ENCODE data around the gene RPL35A. TPM values are rescaled to one million over a fixed set of nuclear protein-coding genes. Genes with fewer than 3 reads are reported as not detected.
A peak's percentile ranks its signal among the peaks of the same experiment; 100 is the strongest.
"Not testable (repeated sequence)": the region's sequence is repeated elsewhere in the genome, so short reads cannot be mapped to it uniquely, and the experiment has no call there.

Gene RPL35A
- total RNA-seq, 2 experiments from 2014 or later: 2,199 to 2,238 TPM

DNA sequence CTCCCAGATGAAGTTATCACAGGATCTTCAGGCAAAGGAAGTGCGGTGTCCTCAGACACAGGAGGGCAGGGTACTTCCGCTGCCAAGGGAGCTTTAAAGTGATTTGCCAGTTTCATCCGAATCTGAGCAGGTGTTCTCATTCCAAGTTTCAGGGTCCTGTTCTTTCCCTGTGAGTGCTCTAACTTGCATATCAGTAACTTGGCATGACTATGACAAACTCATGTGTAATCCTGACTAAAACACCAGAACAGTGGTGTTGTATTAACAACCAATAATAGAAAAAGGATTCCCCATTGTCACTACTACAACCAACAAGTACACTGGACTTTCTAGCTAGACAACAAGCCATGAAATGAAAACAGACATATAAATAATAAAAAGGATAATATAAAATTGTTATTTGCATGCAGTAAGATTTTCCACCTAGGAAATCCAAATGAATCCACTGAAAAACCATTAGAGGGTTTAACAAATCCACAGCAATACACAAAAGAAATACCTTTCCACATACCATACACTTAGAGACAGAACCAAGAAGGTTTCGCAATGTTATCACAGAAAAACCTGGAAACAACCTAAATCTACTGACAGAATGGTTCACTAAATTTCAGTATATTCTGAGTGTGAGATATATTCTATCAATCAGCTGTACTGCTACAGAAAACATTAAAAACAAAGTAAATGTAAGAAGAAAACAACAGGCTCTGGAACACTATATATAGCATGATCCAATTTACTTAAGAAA, 40.9 kb upstream of the RPL35A start:
- no peaks in the 10 kb centered on the region for H3K36me3 ChIP-seq (ENCODE audit: insufficient read depth, low read length)
- peaks cover 9% of the 10 kb centered on the region for H3K4me1 Mint-ChIP-seq (ENCODE audit: low read depth)
- CTCF ChIA-PET: no interaction called here
- DNase-seq: no peak
- ATAC-seq (ENCODE audit: poor library complexity): no peak
- H3K27me3 ChIP-seq (ENCODE audit: control insufficient read depth in 1 of 2, insufficient read depth in 2 of 2, low read length in 2 of 2): no peaks in the 10 kb centered on the region
- POLR2A ChIA-PET: no interaction called here
- TF ChIP-seq, protein P1, sequence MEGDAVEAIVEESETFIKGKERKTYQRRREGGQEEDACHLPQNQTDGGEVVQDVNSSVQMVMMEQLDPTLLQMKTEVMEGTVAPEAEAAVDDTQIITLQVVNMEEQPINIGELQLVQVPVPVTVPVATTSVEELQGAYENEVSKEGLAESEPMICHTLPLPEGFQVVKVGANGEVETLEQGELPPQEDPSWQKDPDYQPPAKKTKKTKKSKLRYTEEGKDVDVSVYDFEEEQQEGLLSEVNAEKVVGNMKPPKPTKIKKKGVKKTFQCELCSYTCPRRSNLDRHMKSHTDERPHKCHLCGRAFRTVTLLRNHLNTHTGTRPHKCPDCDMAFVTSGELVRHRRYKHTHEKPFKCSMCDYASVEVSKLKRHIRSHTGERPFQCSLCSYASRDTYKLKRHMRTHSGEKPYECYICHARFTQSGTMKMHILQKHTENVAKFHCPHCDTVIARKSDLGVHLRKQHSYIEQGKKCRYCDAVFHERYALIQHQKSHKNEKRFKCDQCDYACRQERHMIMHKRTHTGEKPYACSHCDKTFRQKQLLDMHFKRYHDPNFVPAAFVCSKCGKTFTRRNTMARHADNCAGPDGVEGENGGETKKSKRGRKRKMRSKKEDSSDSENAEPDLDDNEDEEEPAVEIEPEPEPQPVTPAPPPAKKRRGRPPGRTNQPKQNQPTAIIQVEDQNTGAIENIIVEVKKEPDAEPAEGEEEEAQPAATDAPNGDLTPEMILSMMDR (IDR thresholded peaks at IDR 0.05): no peak
- no peak overlapping the region for H3K4me3 Mint-ChIP-seq
- H3K27me3 Mint-ChIP-seq: no peaks in the 10 kb centered on the region
- no peaks in the 10 kb centered on the region for H3K9me3 Mint-ChIP-seq
- intact Hi-C loops (cut with DNase I, micrococcal nuclease): no loop called here
- peaks cover 3% of the 10 kb centered on the region for H3K4me1 ChIP-seq (ENCODE audit: insufficient read depth, low read length)
- H3K27ac ChIP-seq (ENCODE audit: low read depth in 1 of 2, low read length in 2 of 2): no peak overlapping the region
- no peak overlapping the region for H3K27ac Mint-ChIP-seq
- peaks cover 4% of the 10 kb centered on the region for H3K36me3 Mint-ChIP-seq (ENCODE audit: low read depth)
- H3K9me3 ChIP-seq (ENCODE audit: control insufficient read depth in 1 of 2, insufficient read depth in 1 of 2, low read length in 2 of 2): no peaks in the 10 kb centered on the region
- no peak overlapping the region for H3K4me3 ChIP-seq (ENCODE audit: low read length)

DNA sequence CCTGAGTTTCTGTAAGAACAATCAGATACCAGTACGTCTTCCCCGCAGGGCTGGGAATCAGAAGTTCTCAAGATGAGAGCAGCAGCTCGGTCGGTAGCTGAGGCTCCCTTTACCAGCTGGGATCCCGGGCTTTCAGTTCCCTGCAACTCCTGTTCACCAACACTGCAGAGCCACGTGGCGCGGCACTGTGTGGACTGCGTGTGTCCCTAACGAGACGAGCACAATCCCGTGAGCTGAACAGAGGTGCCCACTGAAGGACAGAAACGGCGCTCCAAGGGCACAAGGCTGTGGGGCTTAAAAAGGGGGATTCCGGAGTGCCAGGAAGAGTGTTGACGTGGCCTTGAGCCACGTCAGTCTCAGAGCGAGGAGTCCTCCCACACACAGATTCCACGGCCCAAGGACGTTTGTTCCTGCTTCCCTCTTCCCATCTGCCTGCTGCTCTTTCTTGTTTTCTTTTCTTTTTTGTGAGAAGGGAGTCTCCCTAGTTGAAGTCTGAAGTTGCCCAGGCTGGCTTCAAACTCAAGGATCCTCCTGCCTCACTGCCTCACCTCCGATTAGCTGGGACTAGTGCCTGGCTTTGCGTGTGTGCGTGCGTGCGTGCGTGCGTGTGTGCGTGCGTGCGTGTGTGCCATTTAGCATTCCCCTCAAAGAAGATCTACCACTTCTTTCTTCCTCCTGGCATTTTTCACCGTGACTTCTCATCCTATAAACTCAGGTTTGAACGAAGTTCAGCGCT, 37.1 kb upstream of the RPL35A start:
- Histone ChIP-seq H3K36me3 (ENCODE audit: insufficient read depth, low read length) (no peaks in the 10 kb centered on the region), H3K27ac (ENCODE audit: low read depth in 1 of 2, low read length in 2 of 2) (no peak overlapping the region), H3K9me3 (ENCODE audit: control insufficient read depth in 1 of 2, insufficient read depth in 1 of 2, low read length in 2 of 2) (no peaks in the 10 kb centered on the region), H3K4me3 (ENCODE audit: low read length) (no peak overlapping the region), H3K27me3 (ENCODE audit: control insufficient read depth in 1 of 2, insufficient read depth in 2 of 2, low read length in 2 of 2) (no peaks in the 10 kb centered on the region), H3K4me1 (ENCODE audit: insufficient read depth, low read length) (no peaks in the 10 kb centered on the region)
- ChIA-PET CTCF (no interaction called here), POLR2A (no interaction called here)
- Mint-ChIP-seq H3K4me3 (peak overlapping the region; percentile 34), H3K36me3 (ENCODE audit: low read depth) (peaks cover 4% of the 10 kb centered on the region), H3K9me3 (no peaks in the 10 kb centered on the region), H3K27me3 (no peaks in the 10 kb centered on the region), H3K4me1 (ENCODE audit: low read depth) (no peaks in the 10 kb centered on the region), H3K27ac (no peak overlapping the region)
- intact Hi-C loops (cut with DNase I, micrococcal nuclease): no loop called here
- DNase-seq (peak in 3 of 14 experiments; percentile 5 to 38 (median 12)), ATAC-seq (ENCODE audit: poor library complexity) (no peak)
- TF ChIP-seq, protein P1 (IDR thresholded peaks at IDR 0.05): no peak

DNA sequence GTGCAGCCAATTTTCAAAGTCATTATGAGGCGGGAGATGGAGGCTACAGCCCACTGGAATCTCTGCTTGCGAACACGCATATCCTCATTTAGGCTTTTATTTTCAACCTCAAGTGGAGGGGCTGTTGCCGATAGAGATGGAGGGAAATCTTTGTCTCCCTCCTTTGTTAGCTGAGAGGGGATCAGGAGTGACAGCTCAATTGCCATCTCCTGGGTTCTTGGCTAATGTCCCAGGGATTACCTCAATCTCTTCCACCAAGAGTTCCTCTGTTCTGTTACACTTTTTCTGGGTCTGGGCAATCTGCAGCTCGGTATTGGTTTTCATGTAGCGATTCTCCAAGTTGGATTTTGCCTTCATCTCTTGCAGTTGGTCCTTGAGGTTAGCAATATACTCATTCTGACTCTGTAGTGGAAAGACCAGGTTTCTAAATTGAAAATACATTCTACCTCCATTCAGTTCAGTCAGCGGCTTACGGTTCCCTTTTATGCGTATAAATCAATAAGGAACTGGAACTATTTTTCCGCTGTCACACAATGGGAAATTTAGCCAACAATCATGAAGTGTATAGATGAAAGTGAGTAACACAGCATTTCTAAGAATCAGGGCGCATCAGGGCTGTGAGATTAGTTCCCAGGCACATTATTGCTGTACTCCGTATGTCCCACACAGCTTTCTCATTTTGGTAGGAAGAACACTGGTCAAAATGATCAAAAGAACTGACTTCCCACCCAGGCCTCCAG, 36.2 kb upstream of the RPL35A start:
- Mint-ChIP-seq H3K4me1 (ENCODE audit: low read depth) (no peaks in the 10 kb centered on the region), H3K9me3 (no peaks in the 10 kb centered on the region), H3K27ac (no peak overlapping the region), H3K4me3 (no peak overlapping the region), H3K36me3 (ENCODE audit: low read depth) (peaks cover 4% of the 10 kb centered on the region), H3K27me3 (no peaks in the 10 kb centered on the region)
- no peaks in the 10 kb centered on the region for H3K9me3 ChIP-seq (ENCODE audit: control insufficient read depth in 1 of 2, insufficient read depth in 1 of 2, low read length in 2 of 2)
- no peaks in the 10 kb centered on the region for H3K36me3 ChIP-seq (ENCODE audit: insufficient read depth, low read length)
- ChIA-PET CTCF (interaction anchor here (0.9 kb wide), 1 partner anchor 8 kb away, joined by 3 read pairs; no protein-coding TSS in a partner anchor), POLR2A (no interaction called here)
- ATAC-seq (ENCODE audit: poor library complexity) (no peak), DNase-seq (no peak)
- TF ChIP-seq, protein P1 (IDR thresholded peaks at IDR 0.05): no peak
- intact Hi-C loops (cut with DNase I, micrococcal nuclease): no loop called here
- no peak overlapping the region for H3K27ac ChIP-seq (ENCODE audit: low read depth in 1 of 2, low read length in 2 of 2)
- H3K4me1 ChIP-seq (ENCODE audit: insufficient read depth, low read length): no peaks in the 10 kb centered on the region
- no peak overlapping the region for H3K4me3 ChIP-seq (ENCODE audit: low read length)
- no peaks in the 10 kb centered on the region for H3K27me3 ChIP-seq (ENCODE audit: control insufficient read depth in 1 of 2, insufficient read depth in 2 of 2, low read length in 2 of 2)

DNA sequence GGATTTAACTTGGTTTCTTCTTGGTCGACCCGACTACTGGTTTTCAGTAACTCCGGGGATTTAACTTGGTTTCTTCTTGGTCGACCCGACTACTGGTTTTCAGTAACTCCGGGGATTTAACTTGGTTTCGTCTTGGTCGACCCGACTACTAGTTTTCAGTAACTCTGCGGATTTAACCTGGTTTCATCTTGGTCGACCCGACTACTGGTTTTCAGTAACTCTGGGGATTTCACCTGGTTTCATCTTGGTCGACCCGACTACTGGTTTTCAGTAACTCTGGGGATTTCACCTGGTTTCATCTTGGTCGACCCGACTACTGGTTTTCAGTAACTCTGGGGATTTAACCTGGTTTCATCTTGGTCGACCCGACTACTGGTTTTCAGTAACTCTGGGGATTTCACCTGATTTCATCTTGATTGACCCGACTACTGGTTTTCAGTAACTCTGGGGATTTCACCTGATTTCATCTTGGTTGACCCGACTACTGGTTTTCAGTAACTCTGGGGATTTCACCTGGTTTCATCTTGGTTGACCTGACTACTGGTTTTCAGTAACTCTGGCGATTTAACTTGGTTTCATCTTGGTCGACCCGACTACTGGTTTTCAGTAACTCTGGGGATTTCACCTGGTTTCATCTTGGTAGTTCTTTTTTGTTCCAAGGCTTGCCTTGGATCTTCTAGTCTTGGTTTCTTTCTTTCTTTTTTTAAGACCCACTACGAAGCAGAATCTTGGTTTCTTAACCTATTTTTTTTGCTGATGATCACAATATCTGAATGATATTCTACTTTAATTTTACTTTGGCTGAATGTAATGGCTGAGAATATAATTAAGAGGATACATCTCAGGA, 28.3 kb upstream of the RPL35A start:
- intact Hi-C loops (cut with DNase I, micrococcal nuclease): loop anchor here in 1 of 2 experiments (10.0 kb wide), 1 partner anchor 123 kb away; no protein-coding TSS in a partner anchor
- ATAC-seq (ENCODE audit: poor library complexity); H3K4me1 Mint-ChIP-seq (ENCODE audit: low read depth); H3K9me3 Mint-ChIP-seq; H3K4me3 ChIP-seq (ENCODE audit: low read length); H3K27me3 Mint-ChIP-seq; H3K36me3 ChIP-seq (ENCODE audit: insufficient read depth, low read length); DNase-seq; CTCF ChIA-PET; H3K27ac ChIP-seq (ENCODE audit: low read depth in 1 of 2, low read length in 2 of 2); H3K27me3 ChIP-seq (ENCODE audit: control insufficient read depth in 1 of 2, insufficient read depth in 2 of 2, low read length in 2 of 2); H3K4me1 ChIP-seq (ENCODE audit: insufficient read depth, low read length); H3K4me3 Mint-ChIP-seq; H3K27ac Mint-ChIP-seq; H3K9me3 ChIP-seq (ENCODE audit: control insufficient read depth in 1 of 2, insufficient read depth in 1 of 2, low read length in 2 of 2): not testable (repeated sequence)
- peaks cover 18% of the 10 kb centered on the region for H3K36me3 Mint-ChIP-seq (ENCODE audit: low read depth)
- POLR2A ChIA-PET: interaction anchor here (0.6 kb wide), 1 partner anchor 17 kb away, joined by 5 read pairs; no protein-coding TSS in a partner anchor
